T-helper 1 cell treated with Interleukin-12 subunit alpha and Interleukin-12 subunit beta and Interleukin-4 antibody, amounts not matched to agents 30 μg/mL and 1 μg/mL, for 36 hours (primary cell): ENCODE results near the gene MAFF.
"Not testable (repeated sequence)": the region's sequence is repeated elsewhere in the genome, so short reads cannot be mapped to it uniquely, and the experiment has no call there.

Experiments
- H3K27ac Mint-ChIP-seq: one replicate; pipeline ENCODE4 v1.8.0; 2021; ENCODE audit warnings: mild to moderate bottlenecking, mixed read lengths
- H3K27me3 Mint-ChIP-seq: one replicate; pipeline ENCODE4 v1.8.0; 2021; ENCODE audit warnings: low read depth, mixed read lengths
- H3K36me3 Mint-ChIP-seq: one replicate; pipeline ENCODE4 v1.8.0; 2021; ENCODE audit warnings: low read depth, mixed read lengths
- H3K4me1 Mint-ChIP-seq: one replicate; pipeline ENCODE4 v1.8.0; 2021; ENCODE audit warnings: low read depth, mixed read lengths
- H3K4me3 Mint-ChIP-seq: one replicate; pipeline ENCODE4 v1.8.0; 2021; ENCODE audit warnings: mild to moderate bottlenecking, moderate library complexity, mixed read lengths
- H3K9me3 Mint-ChIP-seq: one replicate; pipeline ENCODE4 v1.8.0; 2021; ENCODE audit warnings: mixed read lengths

The MAFF gene

DNA sequence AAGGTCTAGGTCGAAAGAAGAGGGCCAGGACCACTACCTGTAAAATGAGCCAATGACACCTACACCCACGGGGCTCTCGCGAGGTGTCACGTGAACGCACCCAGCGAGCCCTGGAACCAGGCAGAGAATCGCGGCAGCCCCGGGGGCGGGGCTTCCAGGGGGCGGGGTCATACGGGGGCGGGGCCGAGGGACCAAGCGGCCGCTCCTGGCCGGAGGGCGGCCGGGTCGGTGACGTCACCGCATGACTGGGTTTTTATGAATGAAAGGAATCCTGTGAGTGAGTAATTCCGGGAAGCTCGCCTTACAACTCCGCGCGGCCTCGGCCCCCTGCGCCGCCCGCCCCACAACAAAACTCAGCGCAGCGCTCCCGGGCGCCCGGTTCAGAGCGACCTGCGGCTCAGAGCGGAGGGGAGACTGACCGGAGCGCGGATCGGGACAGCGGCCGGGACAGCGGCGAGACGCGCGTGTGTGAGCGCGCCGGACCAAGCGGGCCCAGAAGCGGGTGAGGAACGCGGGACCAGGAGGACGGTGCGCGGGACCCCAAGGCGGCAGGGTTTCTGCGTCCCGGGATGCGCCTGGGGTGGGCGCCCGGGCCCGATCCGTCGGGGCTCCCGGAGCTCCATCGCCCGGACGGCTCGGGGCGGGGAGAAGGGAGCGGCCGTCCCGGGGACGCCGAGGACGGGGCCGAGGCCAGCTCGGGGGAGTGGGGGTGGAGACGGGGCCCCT, at the start of gene MAFF:
Gene MAFF, plus strand, starts transcription at position 284 of the 726 bp plus-strand sequence. CDS start 11,860 bp downstream, outside the sequence.
- Mint-ChIP-seq H3K4me3 (peak within 1 kb of the TSS; percentile 89), H3K27ac (peak within 1 kb of the TSS; percentile 97), H3K4me1 (peaks cover 28% of the 10 kb centered on the region), H3K36me3 (no peaks in the 10 kb centered on the region), H3K9me3 (no peaks in the 10 kb centered on the region), H3K27me3 (peaks cover 3% of the 10 kb centered on the region)

DNA sequence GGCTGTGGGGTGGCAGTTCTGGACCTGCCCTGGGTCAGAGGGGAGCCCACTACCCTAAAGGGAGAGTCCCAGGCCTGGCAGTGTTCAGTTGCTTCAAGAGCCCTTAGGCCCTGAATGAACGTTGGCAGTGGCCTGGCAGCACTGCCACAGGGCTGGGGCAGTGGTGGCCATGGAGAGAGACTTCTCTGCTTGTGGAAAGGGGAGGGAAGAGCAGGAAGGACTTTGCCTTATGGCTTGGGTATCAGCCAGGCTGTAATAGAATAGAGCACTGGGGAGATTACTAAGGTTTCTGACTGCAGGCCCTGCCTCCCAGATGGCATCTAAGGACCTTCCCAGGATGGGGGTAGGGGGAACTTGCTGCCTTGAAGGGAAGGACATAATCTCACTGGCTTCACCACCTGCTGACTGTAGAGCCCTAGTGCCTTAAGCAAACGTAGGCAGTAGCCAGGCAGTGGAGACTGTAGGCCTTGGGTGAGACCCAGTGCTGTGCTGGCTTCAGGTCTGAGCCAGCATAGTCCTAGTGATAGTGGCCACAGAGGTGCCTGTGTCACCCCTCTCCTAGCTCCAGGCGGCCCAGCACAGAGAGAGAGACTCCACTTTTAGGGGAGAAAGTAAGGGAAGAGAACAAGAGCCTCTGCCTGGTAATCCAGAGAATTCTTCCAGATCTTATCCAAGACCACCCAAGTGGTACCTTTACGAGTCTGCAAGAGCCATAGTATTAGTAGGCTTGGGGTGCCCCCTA, 47.8 kb upstream of the MAFF start:
- H3K36me3 Mint-ChIP-seq, result no peaks in the 10 kb centered on the region
- no peak overlapping the region for H3K4me3 Mint-ChIP-seq
- no peaks in the 10 kb centered on the region for H3K4me1 Mint-ChIP-seq
- H3K27ac Mint-ChIP-seq, result no peak overlapping the region
- no peaks in the 10 kb centered on the region for H3K9me3 Mint-ChIP-seq
- no peaks in the 10 kb centered on the region for H3K27me3 Mint-ChIP-seq

DNA sequence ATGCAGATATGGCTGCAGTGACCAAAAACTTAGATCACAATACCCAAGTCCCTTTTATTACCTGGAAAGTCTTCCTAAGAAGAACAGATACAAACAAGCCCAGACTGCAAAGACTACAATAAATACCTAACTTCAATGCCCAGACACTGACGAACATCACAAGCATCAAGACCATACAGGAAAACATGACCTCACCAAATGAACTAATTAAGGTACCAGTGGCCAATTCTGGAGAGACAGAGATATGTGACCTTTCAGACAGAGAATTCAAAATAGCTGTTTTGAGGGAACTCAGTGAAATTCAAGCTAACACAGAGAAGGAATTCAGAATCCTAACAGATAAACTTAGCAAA, 47.3 kb upstream of the MAFF start:
- H3K4me1 Mint-ChIP-seq, H3K4me3 Mint-ChIP-seq, H3K36me3 Mint-ChIP-seq, H3K27ac Mint-ChIP-seq, H3K9me3 Mint-ChIP-seq, H3K27me3 Mint-ChIP-seq: not testable (repeated sequence)

DNA sequence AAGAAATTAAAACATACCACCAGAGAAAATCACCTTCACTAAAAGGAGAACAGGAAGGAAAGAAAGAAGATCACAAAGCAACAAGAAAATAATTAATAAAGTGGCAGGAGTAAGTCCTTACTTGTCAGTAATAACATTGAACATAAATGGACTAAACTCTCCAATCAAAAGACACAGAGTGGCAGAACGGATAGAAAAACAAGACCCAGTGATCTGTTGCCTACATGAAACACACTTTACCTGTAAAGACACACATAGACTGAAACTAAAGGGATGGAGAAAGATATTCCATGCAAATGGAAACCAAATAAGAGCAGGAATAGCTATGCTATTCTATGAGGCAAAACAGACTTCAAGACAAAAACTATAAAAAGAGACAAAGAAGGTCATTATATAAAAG, 46.1 kb upstream of the MAFF start:
- no peaks in the 10 kb centered on the region for H3K27me3 Mint-ChIP-seq
- H3K4me1 Mint-ChIP-seq, result no peaks in the 10 kb centered on the region
- no peak overlapping the region for H3K4me3 Mint-ChIP-seq
- no peak overlapping the region for H3K27ac Mint-ChIP-seq
- no peaks in the 10 kb centered on the region for H3K9me3 Mint-ChIP-seq
- peaks cover 1% of the 10 kb centered on the region for H3K36me3 Mint-ChIP-seq

DNA sequence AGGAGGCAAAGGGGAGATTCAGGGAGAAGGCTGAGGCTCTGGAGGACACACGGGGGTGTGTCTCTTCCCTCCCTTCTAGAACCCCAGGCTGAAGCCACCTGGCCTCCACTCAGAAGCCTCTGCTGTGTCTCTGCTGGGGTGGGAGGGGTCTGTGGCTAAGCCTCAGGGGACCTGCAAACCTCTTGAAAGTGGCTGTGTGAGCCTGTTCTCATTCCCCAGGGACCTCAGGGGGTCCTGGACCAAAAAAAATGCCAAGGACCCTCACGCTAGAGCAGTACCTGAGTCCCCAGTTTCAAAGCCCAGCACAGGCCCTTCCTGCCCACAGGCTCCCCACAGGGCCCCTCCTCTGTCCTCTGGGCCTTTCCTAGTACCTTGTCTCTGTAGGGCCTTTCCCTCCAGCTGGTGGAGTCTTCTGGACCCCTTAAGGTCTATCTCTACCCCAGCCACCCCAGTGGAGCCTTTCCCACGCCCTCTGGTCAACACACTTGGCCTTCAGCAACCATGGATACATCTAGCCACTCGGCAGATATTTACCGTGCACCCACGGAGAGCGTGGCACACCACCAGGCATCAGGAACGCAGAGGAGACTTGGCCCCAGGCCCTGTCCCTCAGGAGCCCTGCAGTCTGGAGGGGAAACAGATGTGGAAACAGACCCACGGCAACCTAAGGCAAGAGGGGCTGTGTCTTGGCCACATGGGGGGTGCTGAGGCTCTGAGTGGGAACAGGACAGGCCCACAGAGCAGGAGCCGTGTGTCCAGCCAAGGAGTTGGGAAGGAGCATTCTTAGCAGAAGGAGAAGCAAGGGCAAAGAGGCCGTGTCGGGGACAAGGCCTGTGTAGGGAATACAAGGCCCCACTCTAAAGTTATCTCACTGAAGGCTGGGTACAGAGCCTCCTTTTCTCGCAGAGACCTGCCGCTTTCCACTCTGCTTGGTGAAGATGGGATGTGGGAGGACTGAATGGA, 38.6 kb upstream of the MAFF start:
- Mint-ChIP-seq H3K9me3 (no peaks in the 10 kb centered on the region), H3K27me3 (no peaks in the 10 kb centered on the region), H3K4me3 (no peak overlapping the region), H3K4me1 (peaks cover 16% of the 10 kb centered on the region), H3K36me3 (peaks cover 22% of the 10 kb centered on the region), H3K27ac (no peak overlapping the region)

DNA sequence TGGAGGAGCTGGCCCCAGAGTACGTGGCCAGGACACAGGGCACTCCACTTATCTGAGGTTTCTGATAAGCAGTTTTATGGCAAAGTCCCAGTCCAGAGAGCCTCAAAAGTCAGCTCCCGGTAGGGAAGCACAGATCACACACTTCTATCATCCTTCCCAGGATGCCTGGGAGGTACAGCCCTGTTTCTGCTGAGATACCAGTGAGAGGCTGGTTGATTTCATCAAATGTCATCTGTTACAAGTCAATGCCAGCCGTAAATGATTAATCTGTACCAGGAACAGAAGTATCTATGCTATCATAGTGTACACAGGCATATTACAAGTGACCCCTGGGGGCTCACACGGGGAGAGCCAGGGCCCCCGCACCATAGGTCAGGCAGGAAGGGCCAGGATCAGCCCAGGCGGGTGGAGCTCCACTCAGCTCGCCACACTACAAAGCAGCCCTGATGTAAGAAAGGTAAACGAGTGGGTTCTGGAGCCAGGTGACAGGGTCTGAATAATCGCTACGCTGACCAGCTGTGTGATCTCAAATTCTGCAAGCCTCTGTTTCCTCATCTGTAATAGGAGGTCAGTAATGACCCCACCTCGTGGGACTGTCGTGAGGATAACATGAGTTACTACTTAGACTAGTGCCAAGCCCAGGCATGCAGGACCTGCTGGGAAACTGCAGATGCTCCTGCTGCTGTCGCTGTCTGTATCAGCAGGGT, 37.8 kb upstream of the MAFF start:
- H3K27ac Mint-ChIP-seq, result peak overlapping the region; percentile 13
- no peaks in the 10 kb centered on the region for H3K9me3 Mint-ChIP-seq
- no peaks in the 10 kb centered on the region for H3K27me3 Mint-ChIP-seq
- peaks cover 16% of the 10 kb centered on the region for H3K4me1 Mint-ChIP-seq
- H3K4me3 Mint-ChIP-seq, result no peak overlapping the region
- H3K36me3 Mint-ChIP-seq, result peaks cover 24% of the 10 kb centered on the region

DNA sequence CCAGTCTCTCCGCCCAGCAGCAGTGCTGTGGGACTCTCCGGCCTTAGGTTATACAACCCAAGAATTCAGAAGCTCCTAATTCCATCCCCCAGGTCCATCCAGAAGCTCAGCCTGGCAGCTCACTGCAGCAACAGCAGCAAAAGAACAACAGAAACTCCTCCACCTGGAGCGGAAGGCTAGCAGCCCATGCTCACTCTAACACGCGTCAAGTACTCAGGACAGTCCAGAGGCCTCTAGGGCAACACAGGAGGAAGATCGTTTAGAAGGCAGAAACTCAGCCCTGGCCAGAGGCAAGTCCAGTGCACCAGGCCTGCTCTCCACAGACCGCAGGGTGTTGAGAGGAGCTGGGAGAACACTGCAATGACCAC, 37.3 kb upstream of the MAFF start:
- H3K4me1 Mint-ChIP-seq, result peaks cover 16% of the 10 kb centered on the region
- peaks cover 23% of the 10 kb centered on the region for H3K36me3 Mint-ChIP-seq
- H3K4me3 Mint-ChIP-seq, result no peak overlapping the region
- no peaks in the 10 kb centered on the region for H3K9me3 Mint-ChIP-seq
- H3K27me3 Mint-ChIP-seq, result no peaks in the 10 kb centered on the region
- no peak overlapping the region for H3K27ac Mint-ChIP-seq

DNA sequence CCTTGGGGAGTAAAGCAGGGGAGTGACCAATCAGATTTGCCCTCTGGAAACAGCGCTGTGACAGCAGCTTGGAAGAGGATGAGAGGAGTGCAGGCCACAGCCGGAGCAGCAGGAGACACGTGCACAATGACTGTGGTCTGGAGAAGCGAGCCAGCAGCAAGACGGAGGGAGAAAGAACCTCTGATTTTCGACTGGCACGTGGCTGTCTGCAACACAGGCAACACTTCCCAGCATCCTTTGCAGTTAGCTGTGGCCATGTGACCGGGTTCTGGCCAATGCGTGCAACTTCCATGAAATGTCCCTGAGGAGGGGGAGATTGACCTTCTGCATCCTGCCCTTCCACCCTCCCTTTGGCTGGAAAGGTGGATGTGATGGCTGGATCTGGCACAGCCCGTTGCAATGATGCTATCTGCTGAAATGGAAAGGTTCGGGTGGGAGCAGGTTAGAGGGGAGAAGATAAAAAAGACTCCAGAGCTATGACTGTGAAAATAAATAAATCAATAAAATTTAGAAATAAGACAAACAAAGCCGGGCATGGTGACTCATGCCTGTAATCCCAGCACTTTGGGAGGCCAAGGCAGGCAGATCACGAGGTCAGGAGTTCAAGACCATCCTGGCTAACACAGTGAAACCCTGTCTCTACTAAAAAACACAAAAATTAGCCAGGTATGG, 35.7 kb upstream of the MAFF start:
- Mint-ChIP-seq H3K27ac (no peak overlapping the region), H3K4me1 (peaks cover 18% of the 10 kb centered on the region), H3K36me3 (peaks cover 23% of the 10 kb centered on the region), H3K27me3 (no peaks in the 10 kb centered on the region), H3K4me3 (no peak overlapping the region), H3K9me3 (no peaks in the 10 kb centered on the region)

DNA sequence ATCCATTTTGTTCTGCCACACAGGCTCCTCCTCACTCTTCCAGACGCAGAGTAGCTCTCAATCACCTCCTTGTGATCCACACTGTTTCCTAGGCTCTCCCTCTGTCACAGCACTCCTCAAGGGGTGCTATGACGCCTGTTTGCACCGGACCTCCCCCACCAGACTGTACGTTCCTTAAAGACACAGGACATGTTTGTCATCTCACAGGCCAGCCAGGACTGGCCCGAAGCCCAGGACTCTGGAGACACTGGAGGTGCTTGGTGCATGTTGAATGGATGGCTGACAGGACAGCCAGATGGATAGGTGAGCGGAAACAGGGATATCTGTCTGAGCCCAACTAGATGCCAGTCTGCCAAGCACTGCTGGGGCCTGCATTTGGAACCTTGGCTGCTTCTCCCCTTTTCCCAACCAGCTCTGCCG, 33.8 kb upstream of the MAFF start:
- Mint-ChIP-seq H3K4me1 (peaks cover 16% of the 10 kb centered on the region), H3K27me3 (no peaks in the 10 kb centered on the region), H3K27ac (no peak overlapping the region), H3K9me3 (no peaks in the 10 kb centered on the region), H3K4me3 (no peak overlapping the region), H3K36me3 (peaks cover 17% of the 10 kb centered on the region)

DNA sequence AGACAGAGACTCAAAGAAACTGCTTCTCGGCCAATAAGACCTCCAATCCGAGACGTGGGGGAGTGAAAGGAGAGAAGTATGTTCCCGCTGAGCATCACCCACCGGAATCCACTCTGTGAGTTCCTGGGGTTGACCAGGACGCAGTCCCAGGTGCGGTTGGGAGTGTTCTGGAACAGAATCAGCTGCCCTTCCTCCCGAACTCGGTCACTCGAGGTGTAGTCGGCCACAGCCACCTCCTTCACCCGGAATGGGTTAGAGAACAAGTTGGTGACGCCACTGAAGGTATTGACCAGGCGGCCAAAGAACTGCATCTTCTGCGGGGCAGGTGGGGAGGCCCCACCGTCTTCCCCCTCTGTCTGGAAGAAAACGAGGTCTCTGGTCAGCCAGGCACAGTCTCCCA, 32.7 kb upstream of the MAFF start:
- H3K9me3 Mint-ChIP-seq, result no peaks in the 10 kb centered on the region
- no peak overlapping the region for H3K27ac Mint-ChIP-seq
- H3K4me1 Mint-ChIP-seq, result peaks cover 22% of the 10 kb centered on the region
- no peak overlapping the region for H3K4me3 Mint-ChIP-seq
- peaks cover 17% of the 10 kb centered on the region for H3K36me3 Mint-ChIP-seq
- H3K27me3 Mint-ChIP-seq, result no peaks in the 10 kb centered on the region

DNA sequence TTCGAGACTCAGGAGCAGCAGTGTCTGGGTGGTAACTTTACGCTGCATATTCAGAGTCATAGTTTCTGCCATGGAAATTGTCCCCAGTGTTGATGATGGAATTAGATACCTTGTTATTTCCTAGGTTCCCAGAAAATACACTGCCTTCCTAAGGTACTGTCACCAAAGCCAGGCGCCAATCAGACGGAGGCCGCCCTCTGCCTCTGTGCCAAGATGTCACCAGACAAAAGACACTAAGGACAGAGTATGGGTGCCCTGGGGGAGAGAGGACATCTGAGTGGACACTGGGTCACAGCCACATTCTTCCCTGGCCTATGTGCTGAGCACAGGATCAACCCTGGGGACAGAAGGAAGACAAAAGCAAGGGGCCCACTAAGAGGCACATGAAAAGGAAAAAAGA, 31.3 kb upstream of the MAFF start:
- Mint-ChIP-seq H3K27ac (no peak overlapping the region), H3K36me3 (peaks cover 10% of the 10 kb centered on the region), H3K4me1 (peaks cover 17% of the 10 kb centered on the region), H3K9me3 (no peaks in the 10 kb centered on the region), H3K27me3 (no peaks in the 10 kb centered on the region), H3K4me3 (no peak overlapping the region)

DNA sequence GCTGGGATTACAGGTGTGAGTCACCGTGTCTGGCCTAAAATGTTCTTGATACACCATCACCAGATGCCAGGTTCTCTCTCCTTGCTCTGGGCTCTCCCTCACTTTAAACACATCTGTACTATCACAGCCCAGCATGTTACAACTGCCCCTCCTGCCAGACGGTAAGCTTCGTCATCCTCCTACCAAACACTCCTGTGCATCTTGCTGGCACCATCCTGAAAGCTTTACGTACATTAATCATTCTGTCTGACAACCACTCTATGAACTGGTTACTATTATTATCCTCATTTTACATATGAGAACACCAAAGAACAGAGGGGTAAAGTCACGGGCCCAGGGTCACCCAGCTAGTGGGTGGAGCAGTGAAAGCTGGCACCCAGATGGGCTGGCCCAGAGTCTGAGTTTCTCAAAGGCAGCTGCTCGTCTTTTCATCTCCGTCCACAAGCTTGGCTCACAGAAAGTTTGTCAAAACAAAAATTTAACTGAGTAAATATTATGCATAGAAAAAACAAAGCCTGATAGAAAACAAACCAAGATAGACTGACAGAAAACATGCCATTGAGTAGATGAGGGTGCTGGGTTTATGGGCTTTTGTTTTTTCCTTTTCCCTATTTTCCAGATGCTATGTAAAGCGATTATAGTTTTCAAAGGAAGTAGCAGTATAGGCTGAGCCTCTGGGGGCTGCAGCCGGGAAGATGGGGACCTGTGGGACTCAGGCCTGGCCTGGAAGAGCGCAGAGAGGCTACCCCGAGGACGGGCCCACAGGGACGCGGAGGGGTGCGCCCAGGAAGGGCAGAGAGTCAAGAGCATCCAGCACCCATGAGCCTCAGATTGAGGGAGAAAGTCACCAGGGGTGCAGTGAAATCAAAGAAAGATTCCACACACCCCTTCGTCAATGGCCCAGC, 29.6 kb upstream of the MAFF start:
- no peak overlapping the region for H3K27ac Mint-ChIP-seq
- no peaks in the 10 kb centered on the region for H3K27me3 Mint-ChIP-seq
- peaks cover 7% of the 10 kb centered on the region for H3K36me3 Mint-ChIP-seq
- H3K4me1 Mint-ChIP-seq, result peaks cover 31% of the 10 kb centered on the region
- H3K9me3 Mint-ChIP-seq, result no peaks in the 10 kb centered on the region
- H3K4me3 Mint-ChIP-seq, result no peak overlapping the region
